SK-N-SH (cell line): ENCODE results near the gene NTRK3. TPM values are rescaled to one million over a fixed set of nuclear protein-coding genes. Genes with fewer than 3 reads are reported as not detected.

Source experiments
- CTCF ChIA-PET: fragments of 300-600, 350-600 bp; formaldehyde crosslinking; extraction: SDS; loops from one replicate; lab custom pipeline; 2021; lab: Yijun Ruan, JAX
- POLR2A ChIA-PET: fragments of 350-600 bp; sonication (Branson Sonifier 250); formaldehyde crosslinking; extraction: SDS; loops from one replicate; lab custom pipeline; 2020; ENCODE audit warnings: antibody characterized with exemption, inconsistent platforms; lab: Yijun Ruan, JAX
- DNase-seq: peaks from one replicate; pipeline ENCODE4 v3.0.0; 2012
- H2AFZ ChIP-seq: fragments of 200-600 bp; sonication (generic); 2 replicates; pipeline ENCODE4 v1.8.1; 2016; ENCODE audit warnings: antibody characterized with exemption, mild to moderate bottlenecking, low read depth
- H3F3A ChIP-seq: fragments of 200-600 bp; sonication (generic); replicated peaks from 2 replicates; pipeline ENCODE3; 2016; ENCODE audit warnings: antibody characterized with exemption, mild to moderate bottlenecking; ENCODE audit not compliant: insufficient read depth
- H3K27ac ChIP-seq, 2 experiments: fragments of 200-500 bp in 1 of 2; fragments of 200-600 bp in 1 of 2; sonication (Bioruptor generic) in 1 of 2; sonication (generic), shearing (Covaris generic) in 1 of 2; 2 replicates each; pipeline versions ENCODE4 v1.5.1 to v1.6.1; 2014 to 2016; ENCODE audit warnings: low read depth in 2 of 2, inconsistent platforms in 1 of 2, low read length in 1 of 2, mild to moderate bottlenecking in 1 of 2, mixed read lengths in 1 of 2
- H3K27me3 ChIP-seq: fragments of 200-600 bp; sonication (generic), shearing (Covaris generic); 2 replicates; pipeline ENCODE4 v1.6.1; 2016; ENCODE audit warnings: mixed run types; ENCODE audit not compliant: insufficient read depth
- H3K36me3 ChIP-seq, 2 experiments: fragments of 200-500 bp in 1 of 2; fragments of 200-600 bp in 1 of 2; sonication (Bioruptor generic) in 1 of 2; sonication (generic) in 1 of 2; replicated peaks in 1 of 2; 2 replicates each; pipeline versions ENCODE3 to v1.5.1; 2014 to 2016; ENCODE audit warnings: low read length in 1 of 2, mild to moderate bottlenecking in 1 of 2; ENCODE audit not compliant: insufficient read depth in 2 of 2, control insufficient read depth in 1 of 2
- H3K4me1 ChIP-seq, 2 experiments: fragments of 200-500 bp in 1 of 2; fragments of 200-600 bp in 1 of 2; sonication (Bioruptor generic) in 1 of 2; sonication (generic), shearing (Covaris generic) in 1 of 2; 2 replicates each; pipeline versions ENCODE4 v1.5.1 to v1.6.1; 2014 to 2016; ENCODE audit warnings: low read depth in 1 of 2, low read length in 1 of 2, mixed run types in 1 of 2; ENCODE audit not compliant: insufficient read depth in 2 of 2, control insufficient read depth in 1 of 2
- H3K4me2 ChIP-seq: fragments of 200-600 bp; sonication (generic), shearing (Covaris generic); 2 replicates; pipeline ENCODE4 v1.6.1; 2017; ENCODE audit warnings: mixed run types
- H3K4me3 ChIP-seq, 2 experiments: fragments of 200-500 bp in 1 of 2; fragments of 200-600 bp in 1 of 2; sonication (Bioruptor generic) in 1 of 2; sonication (generic), shearing (Covaris generic) in 1 of 2; 2 replicates each; pipeline versions ENCODE4 v1.5.1 to v1.8.1; 2014 to 2016; ENCODE audit warnings: low read depth in 2 of 2, inconsistent platforms in 1 of 2, low read length in 1 of 2, mild to moderate bottlenecking in 1 of 2, mixed read lengths in 1 of 2, moderate library complexity in 1 of 2
- H3K79me2 ChIP-seq: fragments of 200-600 bp; sonication (generic); 2 replicates; pipeline ENCODE4 v1.8.1; 2017; ENCODE audit warnings: mild to moderate bottlenecking; ENCODE audit not compliant: insufficient read depth
- H3K9ac ChIP-seq: fragments of 200-600 bp; sonication (generic); 2 replicates; pipeline ENCODE4 v1.6.1; 2017; ENCODE audit warnings: mixed run types
- H3K9me2 ChIP-seq: fragments of 200-600 bp; sonication (generic); 2 replicates; pipeline ENCODE4 v1.6.1; 2017; ENCODE audit warnings: mixed run types
- H3K9me3 ChIP-seq: fragments of 200-600 bp; sonication (generic); 2 replicates; pipeline ENCODE4 v1.6.1; 2017; ENCODE audit warnings: mixed run types, mild to moderate bottlenecking, moderate library complexity
- H4K20me1 ChIP-seq: fragments of 200-600 bp; sonication (generic); 2 replicates; pipeline ENCODE4 v1.6.1; 2017; ENCODE audit warnings: mild to moderate bottlenecking, mixed run types; ENCODE audit not compliant: insufficient read depth
- CTCF ChIP-seq: fragments of 200-600 bp; sonication (generic); IDR thresholded peaks from 2 replicates; pipeline ENCODE4 v1.6.1; 2017; ENCODE audit warnings: antibody characterized with exemption, mild to moderate bottlenecking, moderate library complexity
- FOSL2 ChIP-seq: IDR thresholded peaks from 2 replicates; pipeline ENCODE4 v1.4.0; 2012; ENCODE audit warnings: low read depth, mild to moderate bottlenecking, moderate library complexity, borderline replicate concordance
- FOXJ3 ChIP-seq: sonication (generic); formaldehyde crosslinking; IDR thresholded peaks from 2 replicates; pipeline ENCODE4 v1.5.1; 2020; ENCODE audit warnings: mild to moderate bottlenecking, missing genetic modification reagents
- GABPA ChIP-seq: IDR thresholded peaks from 2 replicates; pipeline ENCODE4 v1.4.0; 2012; ENCODE audit warnings: low read depth, mild to moderate bottlenecking
- IRF3 ChIP-seq: fragments of 150-350 bp; IDR thresholded peaks from 2 replicates; pipeline ENCODE4 v1.6.1; 2016; ENCODE audit warnings: mild to moderate bottlenecking, low read depth, low read length
- MEF2A ChIP-seq: IDR thresholded peaks from 2 replicates; pipeline ENCODE4 v1.4.0; 2012; ENCODE audit warnings: low read depth, borderline replicate concordance
- NRF1 ChIP-seq: IDR thresholded peaks from 2 replicates; pipeline ENCODE4 v1.6.1; 2012; ENCODE audit warnings: low read depth, mild to moderate bottlenecking, low read length
- RCOR1 ChIP-seq: fragments of 150-350 bp; IDR thresholded peaks from 2 replicates; pipeline ENCODE4 v1.6.1; 2017; ENCODE audit warnings: antibody characterized with exemption, low read length
- RFX5 ChIP-seq: IDR thresholded peaks from 2 replicates; pipeline ENCODE4 v1.6.1; 2012; ENCODE audit warnings: mild to moderate bottlenecking, improper control_type of control experiment, low read length
- TCF12 ChIP-seq: IDR thresholded peaks from 2 replicates; pipeline ENCODE4 v1.4.0; 2012
- USF1 ChIP-seq: IDR thresholded peaks from 2 replicates; pipeline ENCODE4 v1.4.0; 2012; ENCODE audit warnings: low read depth, borderline replicate concordance
- WGBS: methylation state at CpG from one replicate; pipeline ENCODE4 v1.1.6; 2017; ENCODE audit warnings: low lambda C conversion rate; 5-methylcytosine and 5-hydroxymethylcytosine counted together
- polyA plus RNA-seq, 3 experiments: library from polyadenylated mRNA; depleted of rRNA; stranded (reverse); fragments of >200 nt; gene quantifications; 2 replicates each; pipeline ENCODE4 v1.2.3, GENCODE V29; 2012
- TF ChIP-seq, protein P1 (sequence below): IDR thresholded peaks from 2 replicates; pipeline ENCODE4; 2012
- TF ChIP-seq, protein P2 (sequence below): fragments of 150-350 bp; IDR thresholded peaks from 2 replicates; pipeline ENCODE4 v1.6.1; 2017; ENCODE audit warnings: antibody characterized with exemption, low read length, low read depth, borderline replicate concordance

Gene NTRK3
- polyA plus RNA-seq, 1 of the 3 experiments (the other 2 are of a cell fraction), result 2.6 TPM

DNA sequence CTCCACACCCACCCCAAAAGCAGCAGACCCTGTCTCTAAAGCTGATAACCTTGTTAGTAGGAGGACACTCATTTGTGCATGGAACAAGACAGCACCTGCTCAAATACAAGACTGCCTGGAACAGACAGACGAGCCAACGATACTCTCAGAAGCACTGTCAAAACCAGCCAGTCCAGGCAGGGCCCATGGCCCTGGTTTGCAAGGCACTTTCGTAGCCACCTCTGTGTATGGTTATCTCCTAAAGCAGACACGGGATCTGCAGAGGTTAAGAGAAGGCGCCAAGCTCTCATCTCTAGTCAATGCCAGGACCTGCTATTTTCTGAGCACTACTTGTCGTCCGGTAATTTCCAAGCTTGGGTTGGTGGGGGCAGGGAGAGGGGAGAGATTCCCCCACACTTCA lies 10.5 kb downstream of the NTRK3 start:
- Histone ChIP-seq H3F3A (no peaks in the 10 kb centered on the region), H3K27ac (no peak overlapping the region), H3K79me2 (no peaks in the 10 kb centered on the region), H3K9me2 (no peaks in the 10 kb centered on the region), H3K9ac (no peak overlapping the region), H3K27me3 (no peaks in the 10 kb centered on the region), H4K20me1 (no peaks in the 10 kb centered on the region), H2AFZ (no peak overlapping the region), H3K4me1 (peaks cover 0 to 8% of the 10 kb centered on the region in 2 experiments; a peak in 1 of 4 replicates), H3K4me2 (no peak overlapping the region), H3K9me3 (no peaks in the 10 kb centered on the region), H3K4me3 (no peak overlapping the region), H3K36me3 (no peaks in the 10 kb centered on the region)
- TF ChIP-seq RFX5, result no peak
- TF ChIP-seq, protein P1, sequence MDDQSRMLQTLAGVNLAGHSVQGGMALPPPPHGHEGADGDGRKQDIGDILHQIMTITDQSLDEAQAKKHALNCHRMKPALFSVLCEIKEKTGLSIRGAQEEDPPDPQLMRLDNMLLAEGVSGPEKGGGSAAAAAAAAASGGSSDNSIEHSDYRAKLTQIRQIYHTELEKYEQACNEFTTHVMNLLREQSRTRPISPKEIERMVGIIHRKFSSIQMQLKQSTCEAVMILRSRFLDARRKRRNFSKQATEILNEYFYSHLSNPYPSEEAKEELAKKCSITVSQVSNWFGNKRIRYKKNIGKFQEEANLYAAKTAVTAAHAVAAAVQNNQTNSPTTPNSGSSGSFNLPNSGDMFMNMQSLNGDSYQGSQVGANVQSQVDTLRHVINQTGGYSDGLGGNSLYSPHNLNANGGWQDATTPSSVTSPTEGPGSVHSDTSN, result no peak
- TF ChIP-seq FOSL2, result no peak
- no peak for TF ChIP-seq MEF2A
- TF ChIP-seq IRF3, result no peak
- TF ChIP-seq, protein P2, sequence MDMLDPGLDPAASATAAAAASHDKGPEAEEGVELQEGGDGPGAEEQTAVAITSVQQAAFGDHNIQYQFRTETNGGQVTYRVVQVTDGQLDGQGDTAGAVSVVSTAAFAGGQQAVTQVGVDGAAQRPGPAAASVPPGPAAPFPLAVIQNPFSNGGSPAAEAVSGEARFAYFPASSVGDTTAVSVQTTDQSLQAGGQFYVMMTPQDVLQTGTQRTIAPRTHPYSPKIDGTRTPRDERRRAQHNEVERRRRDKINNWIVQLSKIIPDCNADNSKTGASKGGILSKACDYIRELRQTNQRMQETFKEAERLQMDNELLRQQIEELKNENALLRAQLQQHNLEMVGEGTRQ, result no peak
- TF ChIP-seq RCOR1, result no peak
- TF ChIP-seq TCF12, result no peak
- no peak for TF ChIP-seq CTCF
- TF ChIP-seq GABPA, result no peak
- TF ChIP-seq NRF1, result no peak
- no peak for TF ChIP-seq USF1
- no peak for TF ChIP-seq FOXJ3
- WGBS, result 81% methylated on average over 7 of the region's 7 CpGs
- DNase-seq, result no peak
- CTCF ChIA-PET, result interaction anchor here (0.6 to 16.7 kb wide), 33 partner anchors 8 to 1555 kb away, joined by 3 to 195 read pairs (median 4); no protein-coding TSS in a partner anchor
- POLR2A ChIA-PET, result no interaction called here
